H1 (cell line): ENCODE data around the gene HDAC7.

Experiments used
- CBX8 ChIP-seq: fragments of 300-800, 300-1000 bp; sonication (generic); IDR thresholded peaks from 2 replicates; pipeline ENCODE4 v1.7.1; 2016; ENCODE audit warnings: low read depth, low read length, borderline replicate concordance
- CEBPB ChIP-seq: IDR thresholded peaks from 2 replicates; pipeline ENCODE4 v1.6.1; 2012; ENCODE audit warnings: low read depth, low read length
- CHD2 ChIP-seq: IDR thresholded peaks from 2 replicates; pipeline ENCODE4 v1.6.1; 2012; ENCODE audit warnings: low read length, improper control_type of control experiment
- CTCF ChIP-seq, 3 experiments: IDR thresholded peaks; 1 replicate in 2 of 3; 2 replicates in 1 of 3; pipeline versions ENCODE4 v1.5.1 to v1.6.1; 2011; ENCODE audit warnings: low read length in 3 of 3, mild to moderate bottlenecking in 3 of 3, inconsistent platforms in 2 of 3, low read depth in 1 of 3, moderate library complexity in 1 of 3; ENCODE audit not compliant: insufficient read depth in 1 of 3; ENCODE audit errors: control extremely low read depth in 1 of 3
- EZH2 ChIP-seq: fragments of 200-600 bp; sonication (generic); IDR thresholded peaks from 2 replicates; pipeline ENCODE4 v1.7.1; 2012; ENCODE audit warnings: low read depth, mild to moderate bottlenecking, moderate library complexity, low read length, inconsistent platforms; ENCODE audit not compliant: severe bottlenecking
- JUND ChIP-seq: IDR thresholded peaks from 2 replicates; pipeline ENCODE4 v1.6.1; 2011; ENCODE audit warnings: mild to moderate bottlenecking, improper control_type of control experiment, low read length
- KDM5A ChIP-seq: fragments of 200-600 bp; IDR thresholded peaks from 2 replicates; pipeline ENCODE4 v1.7.1; 2012; ENCODE audit warnings: mild to moderate bottlenecking, low read length, inconsistent platforms, mixed read lengths
- MAX ChIP-seq: IDR thresholded peaks from 2 replicates; pipeline ENCODE4 v1.6.1; 2012; ENCODE audit warnings: inconsistent platforms
- RBBP5 ChIP-seq: IDR thresholded peaks from 2 replicates; pipeline ENCODE4 v1.7.1; 2012; ENCODE audit warnings: low read depth, mild to moderate bottlenecking, inconsistent platforms, low read length, moderate library complexity, borderline replicate concordance
- RNF2 ChIP-seq: fragments of 200-900, 300-1000 bp; sonication (generic); IDR thresholded peaks from 2 replicates; pipeline ENCODE4 v1.7.1; 2016; ENCODE audit warnings: borderline replicate concordance, low read depth, mild to moderate bottlenecking, antibody characterized with exemption, low read length; ENCODE audit not compliant: poor library complexity, severe bottlenecking; ENCODE audit errors: missing control alignments
- SP1 ChIP-seq: IDR thresholded peaks from 2 replicates; pipeline ENCODE4 v1.6.1; 2011; ENCODE audit warnings: low read depth, low read length
- SRF ChIP-seq: IDR thresholded peaks from 2 replicates; pipeline ENCODE4 v1.6.1; 2011; ENCODE audit warnings: mild to moderate bottlenecking, low read depth, low read length, moderate library complexity
- TAF1 ChIP-seq: IDR thresholded peaks from 2 replicates; pipeline ENCODE4 v1.6.1; 2011; ENCODE audit warnings: mild to moderate bottlenecking, low read depth, low read length
- TEAD4 ChIP-seq: IDR thresholded peaks from 2 replicates; pipeline ENCODE4 v1.6.1; 2012; ENCODE audit warnings: low read depth, low read length, inconsistent platforms, mixed read lengths

GRCh38 chr12:47818007-47818376 lies 1.7 kb downstream of the HDAC7 start:
- no peak for TF ChIP-seq CTCF (IDR thresholded peaks at IDR 0.05; ENCODE audit: control extremely low read depth in 1 of 3, insufficient read depth in 1 of 3, low read depth in 1 of 3, low read length in 3 of 3)
- TF ChIP-seq RNF2: no peak
- no peak for TF ChIP-seq TEAD4
- no peak for TF ChIP-seq SP1
- TF ChIP-seq CEBPB: no peak
- TF ChIP-seq TAF1: no peak
- TF ChIP-seq EZH2: no peak
- TF ChIP-seq MAX: no peak
- no peak for TF ChIP-seq CBX8
- no peak for TF ChIP-seq KDM5A
- no peak for TF ChIP-seq RBBP5
- no peak for TF ChIP-seq SRF
- no peak for TF ChIP-seq JUND
- TF ChIP-seq CHD2: no peak
